Parathyroid adenoma (tissue), 2 donors: ENCODE results near the gene KIAA0319L.
"Not testable (repeated sequence)": the region's sequence is repeated elsewhere in the genome, so short reads cannot be mapped to it uniquely, and the experiment has no call there.

ENCODE experiments used
- H2AFZ ChIP-seq: fragments of 300-600 bp; sonication (generic); one replicate; pipeline ENCODE4 v1.7.0; 2017; ENCODE audit warnings: antibody characterized with exemption, mild to moderate bottlenecking
- H3K27ac ChIP-seq: fragments of 300-600 bp; sonication (generic); one replicate; pipeline ENCODE4 v1.7.0; 2017
- H3K27me3 ChIP-seq: fragments of 300-600 bp; sonication (generic); one replicate; pipeline ENCODE4 v1.7.0; 2017; ENCODE audit warnings: low read length; ENCODE audit not compliant: control insufficient read depth, insufficient read depth
- H3K36me3 ChIP-seq: fragments of 300-600 bp; sonication (generic); one replicate; pipeline ENCODE4 v1.7.0; 2017; ENCODE audit warnings: low read length; ENCODE audit not compliant: control insufficient read depth, insufficient read depth
- H3K4me1 ChIP-seq: fragments of 300-600 bp; sonication (generic); one replicate; pipeline ENCODE4 v1.7.0; 2017; ENCODE audit warnings: control low read depth
- H3K4me2 ChIP-seq: fragments of 300-600 bp; sonication (generic); one replicate; pipeline ENCODE4 v1.7.0; 2017; ENCODE audit warnings: low read length
- H3K4me3 ChIP-seq: fragments of 300-600 bp; sonication (generic); one replicate; pipeline ENCODE4 v1.7.0; 2017; ENCODE audit warnings: low read depth, low read length
- H3K79me2 ChIP-seq: fragments of 300-600 bp; sonication (generic); one replicate; pipeline ENCODE4 v1.7.0; 2017; ENCODE audit warnings: control low read depth
- H3K9ac ChIP-seq: fragments of 300-600 bp; sonication (generic); one replicate; pipeline ENCODE4 v1.7.0; 2017; ENCODE audit warnings: mild to moderate bottlenecking
- H3K9me3 ChIP-seq: fragments of 300-600 bp; sonication (generic); one replicate; pipeline ENCODE4 v1.7.0; 2017; ENCODE audit warnings: low read length; ENCODE audit not compliant: control insufficient read depth
- TF ChIP-seq, protein P1 (sequence below): fragments of 300-600 bp; sonication (generic); IDR thresholded peaks from one replicate; pipeline ENCODE4 v1.7.0; 2017; ENCODE audit warnings: antibody characterized with exemption, mild to moderate bottlenecking
- donor health status: primary hyperparathyroidism.

Gene KIAA0319L

GRCh38 chr1:35466120-35466519, 91.1 kb downstream of the KIAA0319L start:
- no peak overlapping the region for H2AFZ ChIP-seq
- no peak overlapping the region for H3K4me2 ChIP-seq
- no peaks in the 10 kb centered on the region for H3K4me1 ChIP-seq
- no peaks in the 10 kb centered on the region for H3K36me3 ChIP-seq
- no peaks in the 10 kb centered on the region for H3K79me2 ChIP-seq
- H3K4me3 ChIP-seq, result no peak overlapping the region
- H3K9ac ChIP-seq, result no peak overlapping the region
- H3K27me3 ChIP-seq, result no peaks in the 10 kb centered on the region
- H3K9me3 ChIP-seq, result no peaks in the 10 kb centered on the region
- H3K27ac ChIP-seq, result no peak overlapping the region
- TF ChIP-seq, protein P1, sequence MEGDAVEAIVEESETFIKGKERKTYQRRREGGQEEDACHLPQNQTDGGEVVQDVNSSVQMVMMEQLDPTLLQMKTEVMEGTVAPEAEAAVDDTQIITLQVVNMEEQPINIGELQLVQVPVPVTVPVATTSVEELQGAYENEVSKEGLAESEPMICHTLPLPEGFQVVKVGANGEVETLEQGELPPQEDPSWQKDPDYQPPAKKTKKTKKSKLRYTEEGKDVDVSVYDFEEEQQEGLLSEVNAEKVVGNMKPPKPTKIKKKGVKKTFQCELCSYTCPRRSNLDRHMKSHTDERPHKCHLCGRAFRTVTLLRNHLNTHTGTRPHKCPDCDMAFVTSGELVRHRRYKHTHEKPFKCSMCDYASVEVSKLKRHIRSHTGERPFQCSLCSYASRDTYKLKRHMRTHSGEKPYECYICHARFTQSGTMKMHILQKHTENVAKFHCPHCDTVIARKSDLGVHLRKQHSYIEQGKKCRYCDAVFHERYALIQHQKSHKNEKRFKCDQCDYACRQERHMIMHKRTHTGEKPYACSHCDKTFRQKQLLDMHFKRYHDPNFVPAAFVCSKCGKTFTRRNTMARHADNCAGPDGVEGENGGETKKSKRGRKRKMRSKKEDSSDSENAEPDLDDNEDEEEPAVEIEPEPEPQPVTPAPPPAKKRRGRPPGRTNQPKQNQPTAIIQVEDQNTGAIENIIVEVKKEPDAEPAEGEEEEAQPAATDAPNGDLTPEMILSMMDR, result no peak

DNA sequence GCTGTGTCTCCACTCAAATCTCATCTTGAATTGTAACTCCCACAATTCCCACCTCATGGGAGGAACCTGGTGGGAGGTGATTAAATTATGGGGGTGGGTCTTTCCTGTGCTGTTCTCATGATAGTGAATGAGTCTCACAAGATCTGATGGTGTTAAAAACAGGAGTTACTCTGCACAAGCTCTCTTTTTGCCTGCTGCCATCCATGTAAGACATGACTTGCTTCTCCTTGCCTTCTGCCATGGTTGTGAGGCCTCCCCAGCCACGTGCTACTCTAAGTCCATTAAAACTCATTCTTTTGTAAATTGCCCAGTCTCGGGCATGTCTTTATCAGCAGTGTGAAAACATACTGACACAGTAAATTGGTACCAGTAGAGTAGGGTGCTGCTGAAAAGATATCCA, 93.5 kb downstream of the KIAA0319L start:
- not testable (repeated sequence) for H3K9ac ChIP-seq, H2AFZ ChIP-seq, H3K36me3 ChIP-seq, H3K4me1 ChIP-seq, H3K27ac ChIP-seq, H3K27me3 ChIP-seq, H3K79me2 ChIP-seq, H3K4me2 ChIP-seq, H3K9me3 ChIP-seq, H3K4me3 ChIP-seq

- no peak overlapping the region for H3K27ac ChIP-seq
- H3K9ac ChIP-seq, result no peak overlapping the region
- no peaks in the 10 kb centered on the region for H3K36me3 ChIP-seq
- H3K79me2 ChIP-seq, result no peaks in the 10 kb centered on the region
- no peaks in the 10 kb centered on the region for H3K27me3 ChIP-seq
- no peak overlapping the region for H2AFZ ChIP-seq
- H3K4me3 ChIP-seq, result no peak overlapping the region
- no peak overlapping the region for H3K4me2 ChIP-seq
- no peaks in the 10 kb centered on the region for H3K9me3 ChIP-seq
- TF ChIP-seq, protein P1, result no peak
- no peaks in the 10 kb centered on the region for H3K4me1 ChIP-seq
These were observed 94.0 kb downstream of the KIAA0319L start for GRCh38 chr1:35463232-35463631.

GRCh38 chr1:35461966-35462651, 95.1 kb downstream of the KIAA0319L start:
- Histone ChIP-seq H3K79me2 (no peaks in the 10 kb centered on the region), H3K27ac (no peak overlapping the region), H3K4me3 (no peak overlapping the region), H3K9ac (no peak overlapping the region), H3K27me3 (no peaks in the 10 kb centered on the region), H3K4me1 (no peaks in the 10 kb centered on the region), H3K36me3 (no peaks in the 10 kb centered on the region), H3K4me2 (no peak overlapping the region), H2AFZ (no peak overlapping the region), H3K9me3 (no peaks in the 10 kb centered on the region)
- TF ChIP-seq, protein P1, result no peak

DNA sequence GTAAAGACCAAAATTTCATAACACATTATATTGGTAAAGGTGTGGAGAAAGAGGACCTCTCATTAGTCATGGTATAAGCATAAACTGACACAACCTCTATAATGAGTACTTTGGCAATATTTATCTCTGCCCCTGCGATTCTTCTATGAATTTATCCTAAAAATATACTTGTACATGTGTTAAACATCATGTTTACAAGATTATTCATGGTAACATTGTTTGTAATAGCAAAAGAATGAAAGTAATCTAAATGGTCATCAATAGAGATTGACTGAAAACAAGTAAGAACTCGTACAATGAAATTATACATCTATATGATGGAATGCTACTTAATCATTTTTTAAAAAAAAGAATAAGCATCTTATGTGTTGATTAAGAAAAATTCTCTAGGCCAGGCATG, 96.4 kb downstream of the KIAA0319L start:
- no peak overlapping the region for H3K4me3 ChIP-seq
- no peak overlapping the region for H3K9ac ChIP-seq
- H3K4me1 ChIP-seq, result no peaks in the 10 kb centered on the region
- no peaks in the 10 kb centered on the region for H3K36me3 ChIP-seq
- TF ChIP-seq, protein P1, result no peak
- no peak overlapping the region for H3K27ac ChIP-seq
- H3K9me3 ChIP-seq, result no peaks in the 10 kb centered on the region
- no peaks in the 10 kb centered on the region for H3K79me2 ChIP-seq
- no peak overlapping the region for H2AFZ ChIP-seq
- no peak overlapping the region for H3K4me2 ChIP-seq
- H3K27me3 ChIP-seq, result no peaks in the 10 kb centered on the region
